Effector memory CD4-positive, alpha-beta T cell (primary cell): ENCODE results near the gene MRM1.
"Not testable (repeated sequence)": the region's sequence is repeated elsewhere in the genome, so short reads cannot be mapped to it uniquely, and the experiment has no call there.

ENCODE experiments used
- DNase-seq, 3 donors: peaks; one replicate each; pipeline ENCODE4 v3.0.0-alpha.2; 2020
- H3K27ac ChIP-seq: 2 replicates; pipeline ENCODE4 v1.7.0; 2013; ENCODE audit warnings: mild to moderate bottlenecking, low read length, moderate library complexity; ENCODE audit not compliant: insufficient read depth, poor library complexity, severe bottlenecking
- H3K27me3 ChIP-seq: replicated peaks from 2 replicates; pipeline ENCODE4 v1.7.0; 2013; ENCODE audit warnings: mild to moderate bottlenecking, low read length; ENCODE audit not compliant: insufficient read depth, control insufficient read depth, poor library complexity, severe bottlenecking
- H3K36me3 ChIP-seq: 2 replicates; pipeline ENCODE4 v1.7.0; 2013; ENCODE audit warnings: mild to moderate bottlenecking, low read length, moderate library complexity; ENCODE audit not compliant: control insufficient read depth, insufficient read depth
- H3K4me1 ChIP-seq: 2 replicates; pipeline ENCODE4 v1.7.0; 2013; ENCODE audit warnings: low read length, mild to moderate bottlenecking; ENCODE audit not compliant: control insufficient read depth, insufficient read depth, poor library complexity, severe bottlenecking
- H3K4me3 ChIP-seq: 2 replicates; pipeline ENCODE4 v1.7.0; 2013; ENCODE audit warnings: low read length, low read depth, mild to moderate bottlenecking; ENCODE audit not compliant: insufficient read depth, poor library complexity, severe bottlenecking
- H3K9me3 ChIP-seq: 2 replicates; pipeline ENCODE4 v1.7.0; 2013; ENCODE audit warnings: mild to moderate bottlenecking, low read length, moderate library complexity; ENCODE audit not compliant: control insufficient read depth

Gene MRM1

DNA sequence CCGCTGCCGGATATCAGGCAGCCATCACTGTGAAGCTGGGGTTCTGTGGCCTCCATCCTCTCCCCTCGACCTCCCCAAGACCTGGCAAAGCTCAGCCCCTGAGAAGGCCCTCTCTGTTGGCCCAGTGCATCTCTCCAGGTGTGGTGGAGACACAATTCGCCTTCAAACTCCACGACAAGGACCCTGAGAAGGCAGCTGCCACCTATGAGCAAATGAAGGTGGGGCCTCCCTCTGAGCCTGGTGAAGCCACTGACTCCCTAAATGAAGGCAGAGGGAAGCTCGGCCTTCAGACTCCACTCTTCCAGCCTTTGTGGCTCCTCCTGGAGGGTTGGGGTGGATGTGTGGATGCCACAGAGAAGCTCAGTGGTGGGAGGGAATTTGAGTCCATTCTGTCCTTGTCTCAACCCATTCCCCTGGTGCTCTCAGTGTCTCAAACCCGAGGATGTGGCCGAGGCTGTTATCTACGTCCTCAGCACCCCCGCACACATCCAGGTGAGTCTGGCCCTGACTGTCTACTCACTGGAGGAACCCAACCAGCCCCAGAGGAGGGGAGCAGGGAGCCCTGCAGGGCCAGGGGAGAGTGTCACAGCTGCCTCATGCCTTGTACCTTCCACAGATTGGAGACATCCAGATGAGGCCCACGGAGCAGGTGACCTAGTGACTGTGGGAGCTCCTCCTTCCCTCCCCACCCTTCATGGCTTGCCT is 1.7 kb upstream of the MRM1 start:
- H3K36me3 ChIP-seq: no peaks in the 10 kb centered on the region
- H3K27me3 ChIP-seq: no peaks in the 10 kb centered on the region
- no peak for DNase-seq

DNA sequence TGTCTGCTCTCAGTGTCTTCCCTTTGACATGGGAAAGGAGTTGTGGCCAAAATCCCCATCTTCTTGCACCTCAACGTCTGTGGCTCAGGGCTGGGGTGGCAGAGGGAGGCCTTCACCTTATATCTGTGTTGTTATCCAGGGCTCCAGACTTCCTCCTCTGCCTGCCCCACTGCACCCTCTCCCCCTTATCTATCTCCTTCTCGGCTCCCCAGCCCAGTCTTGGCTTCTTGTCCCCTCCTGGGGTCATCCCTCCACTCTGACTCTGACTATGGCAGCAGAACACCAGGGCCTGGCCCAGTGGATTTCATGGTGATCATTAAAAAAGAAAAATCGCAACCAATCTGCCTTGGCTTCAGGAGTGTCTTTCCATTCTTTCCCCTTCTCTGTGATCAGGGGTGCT is 918 bp upstream of the MRM1 start:
- Histone ChIP-seq H3K4me1 (peaks cover 15% of the 10 kb centered on the region), H3K9me3 (no peaks in the 10 kb centered on the region), H3K27ac (no peak overlapping the region), H3K27me3 (no peaks in the 10 kb centered on the region), H3K36me3 (no peaks in the 10 kb centered on the region), H3K4me3 (no peak overlapping the region)
- no peak for DNase-seq

More for the DNA sequence above, 1.7 kb upstream of the MRM1 start:
- Histone ChIP-seq H3K4me1 (peaks cover 15% of the 10 kb centered on the region), H3K4me3 (no peak overlapping the region), H3K27ac (no peak overlapping the region), H3K9me3 (no peaks in the 10 kb centered on the region)

DNA sequence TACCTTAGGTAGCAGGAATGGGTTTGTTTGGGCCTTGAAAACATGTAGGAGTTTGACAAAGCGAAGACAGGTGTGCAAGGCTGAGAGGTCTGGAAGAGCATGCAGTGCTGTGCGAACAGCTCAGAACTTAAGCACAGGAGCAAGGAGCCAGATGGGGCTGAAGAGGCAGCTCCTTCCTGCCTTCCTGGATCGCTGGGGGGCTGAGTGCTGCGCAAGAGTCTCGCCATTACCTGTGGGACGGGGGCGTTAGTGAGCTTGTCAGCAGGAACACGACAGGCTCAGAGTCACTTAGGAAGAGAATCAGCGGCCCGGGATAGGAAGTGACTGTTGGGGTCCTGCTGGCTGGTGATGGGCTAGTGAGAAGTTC is 464 bp upstream of the MRM1 start:
- peak overlapping the region; percentile 93 for H3K4me3 ChIP-seq
- no peaks in the 10 kb centered on the region for H3K9me3 ChIP-seq
- no peak for DNase-seq
- H3K27ac ChIP-seq: peak overlapping the region; percentile 65
- no peaks in the 10 kb centered on the region for H3K27me3 ChIP-seq
- H3K4me1 ChIP-seq: peaks cover 15% of the 10 kb centered on the region
- no peaks in the 10 kb centered on the region for H3K36me3 ChIP-seq

DNA sequence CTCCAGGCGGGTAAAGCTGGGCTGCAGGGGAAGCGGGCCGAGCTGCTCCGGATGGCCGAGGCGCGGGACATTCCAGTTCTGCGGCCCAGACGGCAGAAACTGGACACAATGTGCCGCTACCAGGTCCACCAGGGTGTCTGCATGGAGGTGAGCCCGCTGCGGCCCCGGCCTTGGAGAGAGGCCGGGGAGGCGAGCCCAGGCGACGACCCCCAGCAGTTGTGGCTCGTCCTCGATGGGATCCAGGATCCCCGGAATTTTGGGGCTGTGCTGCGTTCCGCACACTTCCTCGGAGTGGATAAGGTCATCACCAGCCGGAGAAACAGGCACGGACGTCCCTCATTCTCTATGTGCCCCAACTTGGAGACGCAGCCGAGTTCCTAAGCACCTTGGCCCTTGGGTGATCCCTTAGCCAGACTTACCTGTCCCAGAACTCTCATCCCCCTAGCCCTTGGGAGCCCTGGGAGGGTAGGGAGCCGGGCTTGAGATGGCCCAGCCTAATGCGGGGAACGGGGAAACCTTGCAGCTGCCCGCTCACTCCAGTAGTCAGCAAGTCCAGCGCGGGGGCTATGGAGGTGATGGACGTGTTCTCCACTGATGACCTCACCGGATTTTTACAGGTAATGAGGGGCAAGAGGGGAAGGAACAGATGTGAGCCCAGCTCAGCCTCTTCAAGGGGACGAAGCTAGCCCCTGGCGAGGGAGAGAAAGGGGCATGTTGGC is 806 bp downstream of the MRM1 start:
- H3K9me3 ChIP-seq: no peaks in the 10 kb centered on the region
- H3K36me3 ChIP-seq: no peaks in the 10 kb centered on the region
- DNase-seq: no peak
- peak overlapping the region; percentile 65 for H3K27ac ChIP-seq
- no peaks in the 10 kb centered on the region for H3K27me3 ChIP-seq
- peak overlapping the region; percentile 93 for H3K4me3 ChIP-seq
- peaks cover 15% of the 10 kb centered on the region for H3K4me1 ChIP-seq

DNA sequence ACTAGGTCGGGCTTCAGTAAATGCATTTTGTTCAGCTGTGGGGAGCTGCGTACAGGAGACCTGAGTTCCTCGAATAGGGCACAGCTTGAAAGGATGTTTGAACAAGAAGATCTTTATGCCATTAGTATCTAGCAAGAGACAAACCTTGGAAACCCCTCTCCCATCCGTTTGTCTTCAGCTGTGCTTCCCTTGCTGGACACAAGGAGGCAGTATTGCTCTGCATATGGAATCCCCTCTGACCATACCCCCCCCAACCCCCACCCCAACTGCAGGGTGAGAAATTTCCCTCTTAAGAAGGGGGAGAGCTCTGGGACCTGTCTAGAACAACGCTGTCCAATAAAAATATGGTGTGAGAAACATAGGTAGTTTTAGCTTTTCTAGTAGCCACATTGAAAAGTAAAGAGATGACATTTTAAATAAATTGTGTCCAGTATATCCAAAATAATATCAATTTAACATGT is 1.6 kb downstream of the MRM1 start:
- Histone ChIP-seq H3K27ac (no peak overlapping the region), H3K4me1 (peaks cover 15% of the 10 kb centered on the region), H3K4me3 (peak overlapping the region; percentile 93), H3K36me3 (no peaks in the 10 kb centered on the region), H3K27me3 (no peaks in the 10 kb centered on the region), H3K9me3 (no peaks in the 10 kb centered on the region)
- peak; percentile 53 to 60 (median 54) for DNase-seq

DNA sequence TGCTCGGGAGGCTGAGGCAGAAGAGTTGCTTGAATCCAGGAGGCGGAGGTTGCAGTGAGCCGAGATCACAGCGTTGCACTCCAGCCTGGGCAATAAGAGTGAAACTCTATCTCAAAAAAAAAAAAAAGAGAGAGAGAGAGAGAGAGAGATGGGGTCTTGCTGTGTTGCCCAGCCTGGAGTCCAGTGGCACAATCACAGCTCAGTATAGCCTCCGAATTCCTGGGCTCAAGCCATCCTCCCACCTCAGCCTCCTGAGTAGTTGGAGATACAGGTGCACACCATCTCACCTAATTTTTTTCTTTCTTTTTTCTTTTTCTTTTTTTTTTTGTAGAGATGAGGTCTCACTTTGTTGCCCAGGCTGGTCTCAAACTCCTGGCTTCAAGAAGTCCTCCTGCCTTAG is 3.6 kb downstream of the MRM1 start:
- H3K4me1 ChIP-seq: peaks cover 15% of the 10 kb centered on the region
- H3K27ac ChIP-seq, H3K4me3 ChIP-seq, H3K36me3 ChIP-seq, H3K27me3 ChIP-seq, DNase-seq, H3K9me3 ChIP-seq: not testable (repeated sequence)

DNA sequence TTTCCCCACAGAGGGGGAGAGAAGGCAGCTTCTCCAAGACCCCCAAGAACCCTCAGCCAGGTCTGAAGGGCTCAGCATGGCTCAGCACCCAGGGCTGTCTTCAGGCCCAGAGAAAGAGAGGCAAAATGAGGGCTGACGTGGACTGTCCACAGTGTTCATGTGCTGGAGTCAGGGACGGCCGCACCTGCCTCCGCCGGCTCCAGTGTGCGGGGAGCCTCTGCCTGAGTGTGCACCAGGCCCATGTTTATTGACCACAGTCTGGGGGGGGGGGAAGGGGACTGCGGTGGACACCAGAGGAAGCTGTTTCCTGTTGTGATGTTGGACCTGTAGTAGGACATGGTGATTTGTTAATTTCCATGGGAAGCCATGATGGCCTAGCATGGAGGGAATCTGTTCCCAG is 6.9 kb downstream of the MRM1 start:
- Histone ChIP-seq H3K27me3 (no peaks in the 10 kb centered on the region), H3K27ac (no peak overlapping the region), H3K9me3 (no peaks in the 10 kb centered on the region), H3K4me3 (no peak overlapping the region), H3K4me1 (no peaks in the 10 kb centered on the region), H3K36me3 (no peaks in the 10 kb centered on the region)
- DNase-seq: no peak

DNA sequence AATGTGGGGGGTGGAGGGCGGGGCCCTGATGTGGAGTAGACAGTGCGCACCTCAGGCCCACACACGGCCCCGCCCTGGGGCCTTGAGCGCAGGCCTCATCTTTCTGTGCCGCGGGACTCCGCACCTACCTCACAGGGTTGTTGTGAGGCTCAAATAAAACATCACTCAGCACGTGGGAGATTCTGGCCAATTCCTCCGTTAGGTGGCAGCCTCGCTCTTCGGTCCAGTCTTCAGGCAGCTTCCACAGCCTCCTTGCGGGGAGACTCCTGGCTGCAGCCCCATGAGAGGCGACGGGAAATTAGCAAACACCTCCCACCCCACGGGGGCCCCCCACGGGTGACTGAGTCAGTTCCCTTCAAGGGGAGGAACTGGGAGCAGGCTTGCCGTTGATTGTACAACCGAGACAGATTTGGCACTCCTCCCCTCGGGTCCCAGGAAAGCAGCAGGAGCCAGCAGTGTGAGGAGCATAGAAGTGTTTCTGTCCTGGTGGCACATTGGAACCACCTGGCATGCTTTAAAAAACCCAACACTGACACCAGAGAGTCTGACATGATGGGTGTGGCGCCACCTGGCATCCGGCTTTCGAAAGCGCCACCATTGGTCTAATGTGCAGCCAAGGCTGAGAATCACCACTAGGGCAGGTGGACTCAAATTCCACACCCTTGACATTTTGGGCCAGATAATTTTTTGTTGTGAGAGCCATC is 7.6 kb downstream of the MRM1 start:
- no peaks in the 10 kb centered on the region for H3K36me3 ChIP-seq
- H3K9me3 ChIP-seq: no peaks in the 10 kb centered on the region
- no peak overlapping the region for H3K4me3 ChIP-seq
- H3K27ac ChIP-seq: no peak overlapping the region
- H3K4me1 ChIP-seq: no peaks in the 10 kb centered on the region
- no peak for DNase-seq
- H3K27me3 ChIP-seq: no peaks in the 10 kb centered on the region

DNA sequence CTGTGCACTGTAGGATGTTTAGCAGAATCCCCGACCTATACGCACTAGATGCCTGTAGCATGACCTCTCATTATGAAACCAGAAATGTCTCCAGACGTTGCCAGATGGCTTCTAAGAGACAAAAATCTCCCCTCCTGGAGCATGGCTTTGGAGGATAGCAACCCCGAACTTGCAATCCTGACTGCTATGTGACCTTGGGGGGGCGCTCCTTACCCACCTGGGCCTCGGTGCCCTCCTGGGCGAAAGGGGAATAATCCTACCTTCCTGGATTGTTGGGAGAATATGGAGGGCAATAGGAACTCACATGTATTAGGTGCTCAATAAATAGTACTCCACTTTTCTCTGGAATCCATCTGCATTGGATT is 8.1 kb downstream of the MRM1 start:
- DNase-seq: no peak
- Histone ChIP-seq H3K9me3 (no peaks in the 10 kb centered on the region), H3K4me1 (no peaks in the 10 kb centered on the region), H3K36me3 (no peaks in the 10 kb centered on the region), H3K27me3 (no peaks in the 10 kb centered on the region), H3K4me3 (no peak overlapping the region), H3K27ac (no peak overlapping the region)

DNA sequence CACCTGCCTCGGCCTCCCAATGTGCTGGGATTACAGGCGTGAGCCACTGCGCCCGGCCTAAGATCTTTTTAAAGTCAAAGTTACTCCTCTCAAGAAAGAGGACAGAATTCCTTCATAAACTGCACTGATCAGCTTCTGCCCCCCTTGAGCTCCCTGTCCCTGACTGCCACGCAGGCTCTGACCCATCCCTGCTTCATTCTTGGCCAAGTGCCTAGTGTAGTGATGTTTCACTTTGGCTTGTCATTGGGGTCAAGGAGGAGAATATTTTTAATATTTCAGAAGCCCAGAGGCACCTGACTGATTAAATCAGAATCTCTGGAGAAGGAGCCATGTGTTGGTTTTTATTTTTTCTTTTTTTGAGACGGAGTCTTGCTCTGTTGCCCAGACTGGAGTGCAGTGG is 9.1 kb downstream of the MRM1 start:
- H3K27me3 ChIP-seq: no peaks in the 10 kb centered on the region
- H3K4me3 ChIP-seq: no peak overlapping the region
- DNase-seq: no peak
- H3K9me3 ChIP-seq: no peaks in the 10 kb centered on the region
- no peak overlapping the region for H3K27ac ChIP-seq
- H3K4me1 ChIP-seq: no peaks in the 10 kb centered on the region
- no peaks in the 10 kb centered on the region for H3K36me3 ChIP-seq
